Activated naive CD4-positive, alpha-beta T cell treated with anti-CD3 and anti-CD28 coated beads for 36 hours (primary cell): Measurements from ENCODE around the gene LRRC8C. TPM values are rescaled to one million over a fixed set of nuclear protein-coding genes. Genes with fewer than 3 reads are reported as not detected.
A peak's percentile ranks its signal among the peaks of the same experiment; 100 is the strongest.

ENCODE experiments used
- CTCF ChIA-PET: fragments of 350-600 bp; sonication (Branson Sonifier 250); formaldehyde crosslinking; loops from one replicate; lab custom pipeline; 2021; ENCODE audit warnings: antibody characterized with exemption; lab: Charles Lee
- DNase-seq: peaks from one replicate; pipeline ENCODE4 v3.0.0-alpha.2; 2020
- H3K27ac Mint-ChIP-seq: one replicate; pipeline ENCODE4 v1.8.0; 2021; ENCODE audit warnings: mild to moderate bottlenecking, mixed read lengths
- H3K27me3 Mint-ChIP-seq: one replicate; pipeline ENCODE4 v1.8.0; 2021; ENCODE audit warnings: low read depth, mixed read lengths
- H3K36me3 Mint-ChIP-seq: one replicate; pipeline ENCODE4 v1.8.0; 2021; ENCODE audit warnings: low read depth, mixed read lengths
- H3K4me1 Mint-ChIP-seq: one replicate; pipeline ENCODE4 v1.8.0; 2021; ENCODE audit warnings: low read depth, mixed read lengths
- H3K4me3 Mint-ChIP-seq: one replicate; pipeline ENCODE4 v1.8.0; 2021; ENCODE audit warnings: mild to moderate bottlenecking, moderate library complexity, mixed read lengths
- H3K9me3 Mint-ChIP-seq: one replicate; pipeline ENCODE4 v1.8.0; 2021; ENCODE audit warnings: mixed read lengths
- intact Hi-C: fragments of 100-400 bp; cut with micrococcal nuclease; formaldehyde crosslinking; loops from one replicate; pipeline ENCODE4 v1.15.1; 2023
- total RNA-seq, 2 experiments: library from RNA; stranded (reverse); gene quantifications; one replicate each; pipeline ENCODE4 v1.2.3, GENCODE V29; 2021

LRRC8C gene
- total RNA-seq, 2 experiments from 2014 or later = 13.6 TPM

- peaks cover 81% of the 10 kb centered on the region for H3K4me1 Mint-ChIP-seq
- H3K4me3 Mint-ChIP-seq = no peak overlapping the region
- no peak overlapping the region for H3K27ac Mint-ChIP-seq
Measured at GRCh38 chr1:89640440-89640839, 7.5 kb downstream of the LRRC8C start.

GRCh38 chr1:89641781-89642180 lies 8.9 kb downstream of the LRRC8C start:
- no peak overlapping the region for H3K4me3 Mint-ChIP-seq
- intact Hi-C loops = no loop called here
- CTCF ChIA-PET = no interaction called here
- peaks cover 69% of the 10 kb centered on the region for H3K4me1 Mint-ChIP-seq
- H3K27ac Mint-ChIP-seq = peak overlapping the region; percentile 76
- no peaks in the 10 kb centered on the region for H3K27me3 Mint-ChIP-seq
- peaks cover 40% of the 10 kb centered on the region for H3K36me3 Mint-ChIP-seq
- peaks cover 8% of the 10 kb centered on the region for H3K9me3 Mint-ChIP-seq
- no peak for DNase-seq

More at GRCh38 chr1:89640440-89640839, 7.5 kb downstream of the LRRC8C start:
- DNase-seq = no peak
- intact Hi-C loops = no loop called here
- H3K36me3 Mint-ChIP-seq = peaks cover 35% of the 10 kb centered on the region
- CTCF ChIA-PET = no interaction called here
- H3K9me3 Mint-ChIP-seq = peaks cover 5% of the 10 kb centered on the region
- no peaks in the 10 kb centered on the region for H3K27me3 Mint-ChIP-seq

DNA sequence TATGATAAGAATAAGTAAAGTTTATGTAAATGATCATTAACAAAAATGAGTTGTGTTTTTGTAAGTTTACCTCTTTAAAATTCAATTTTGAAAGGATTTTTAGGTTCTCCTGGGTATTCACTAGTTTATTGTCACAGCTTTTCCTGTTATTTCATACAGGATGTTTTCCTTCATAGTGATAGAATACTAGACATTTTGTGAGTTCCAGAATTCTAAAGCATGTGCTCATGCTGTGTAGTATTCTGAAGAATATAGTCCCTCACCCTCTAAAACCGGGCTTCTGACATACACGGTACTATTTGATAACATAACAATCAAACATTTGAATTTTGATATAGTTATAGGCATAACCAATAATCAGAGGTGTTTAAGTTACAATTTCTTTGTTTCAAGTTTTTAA lies 10.7 kb downstream of the LRRC8C start:
- DNase-seq = no peak
- no peaks in the 10 kb centered on the region for H3K27me3 Mint-ChIP-seq
- intact Hi-C loops = no loop called here
- peak overlapping the region; percentile 31 for H3K27ac Mint-ChIP-seq
- peaks cover 62% of the 10 kb centered on the region for H3K4me1 Mint-ChIP-seq
- peaks cover 11% of the 10 kb centered on the region for H3K9me3 Mint-ChIP-seq
- CTCF ChIA-PET = interaction anchor here (1.0 kb wide), 1 partner anchor 119 kb away, joined by 4 read pairs; no protein-coding TSS in a partner anchor
- peaks cover 39% of the 10 kb centered on the region for H3K36me3 Mint-ChIP-seq
- no peak overlapping the region for H3K4me3 Mint-ChIP-seq

GRCh38 chr1:89644119-89644814 lies 11.3 kb downstream of the LRRC8C start:
- no peak overlapping the region for H3K4me3 Mint-ChIP-seq
- peaks cover 63% of the 10 kb centered on the region for H3K4me1 Mint-ChIP-seq
- DNase-seq = no peak
- no peaks in the 10 kb centered on the region for H3K27me3 Mint-ChIP-seq
- H3K9me3 Mint-ChIP-seq = peaks cover 11% of the 10 kb centered on the region
- H3K36me3 Mint-ChIP-seq = peaks cover 35% of the 10 kb centered on the region
- intact Hi-C loops = no loop called here
- CTCF ChIA-PET = interaction anchor here (1.0 kb wide), 2 partner anchors 35 to 44 kb away, joined by 3 read pairs; no protein-coding TSS in a partner anchor
- peak overlapping the region; percentile 44 for H3K27ac Mint-ChIP-seq

DNA sequence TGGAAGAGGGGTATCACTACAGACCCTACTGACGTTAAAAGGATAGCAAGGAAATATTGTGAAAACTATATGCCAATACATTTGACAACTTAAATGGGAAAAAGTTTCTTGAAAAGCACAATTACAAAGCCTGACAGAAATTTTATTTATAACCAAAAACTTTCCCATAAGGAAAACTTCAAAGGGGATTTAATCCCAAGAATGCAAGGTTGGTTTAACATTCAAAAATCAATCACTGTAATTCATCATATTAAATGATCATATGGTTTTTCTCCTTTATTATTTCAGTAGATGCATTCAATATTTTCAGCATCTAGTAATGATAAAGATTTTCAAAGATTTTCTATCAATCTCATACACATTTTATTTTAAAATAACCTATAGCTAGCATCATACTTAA lies 13.3 kb downstream of the LRRC8C start:
- Mint-ChIP-seq H3K4me1 (peaks cover 66% of the 10 kb centered on the region), H3K4me3 (no peak overlapping the region), H3K27ac (no peak overlapping the region), H3K27me3 (no peaks in the 10 kb centered on the region), H3K9me3 (peaks cover 11% of the 10 kb centered on the region), H3K36me3 (peaks cover 44% of the 10 kb centered on the region)
- intact Hi-C loops = loop anchor here (1.0 kb wide), 1 partner anchor 9 kb away; no protein-coding TSS in a partner anchor
- DNase-seq = no peak
- CTCF ChIA-PET = interaction anchor here (1.3 to 3.1 kb wide), 4 partner anchors 8 to 117 kb away, joined by 3 to 12 read pairs (median 4); partner anchors contain the start of gene LRRC8C

- peaks cover 36% of the 10 kb centered on the region for H3K36me3 Mint-ChIP-seq
Measured at GRCh38 chr1:89649783-89650182, 16.9 kb downstream of the LRRC8C start.

DNA sequence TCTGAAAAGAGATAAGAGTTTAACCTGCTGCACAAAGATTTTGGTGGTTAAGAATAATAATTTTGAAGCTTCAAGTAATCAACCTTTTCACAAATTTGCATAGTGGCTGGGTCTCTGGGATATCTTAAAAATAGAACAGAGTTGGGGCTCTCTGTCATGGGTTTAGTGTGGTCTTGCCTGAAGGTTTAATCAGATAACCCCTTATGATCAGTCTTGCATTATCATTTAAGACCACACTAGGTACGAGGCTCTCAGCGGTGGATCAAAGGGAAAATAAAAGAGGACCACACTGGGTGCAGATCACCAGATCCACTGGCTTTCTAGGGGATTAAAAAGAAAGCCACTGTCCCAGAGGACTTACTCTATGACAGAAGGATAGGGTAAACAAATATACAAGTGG lies 19.5 kb downstream of the LRRC8C start:
- intact Hi-C loops = no loop called here
- Mint-ChIP-seq H3K4me1 (peaks cover 85% of the 10 kb centered on the region), H3K27me3 (no peaks in the 10 kb centered on the region), H3K27ac (peak overlapping the region; percentile 76), H3K9me3 (no peaks in the 10 kb centered on the region), H3K4me3 (peak overlapping the region; percentile 23), H3K36me3 (peaks cover 16% of the 10 kb centered on the region)
- no peak for DNase-seq
- CTCF ChIA-PET = interaction anchor here (0.6 to 1.3 kb wide), 4 partner anchors 14 to 155 kb away, joined by 3 to 5 read pairs (median 4); no protein-coding TSS in a partner anchor

More at GRCh38 chr1:89649783-89650182, 16.9 kb downstream of the LRRC8C start:
- intact Hi-C loops = loop anchor here (1.0 kb wide), 1 partner anchor 13 kb away; no protein-coding TSS in a partner anchor
- peaks cover 66% of the 10 kb centered on the region for H3K4me1 Mint-ChIP-seq
- H3K27ac Mint-ChIP-seq = peak overlapping the region; percentile 56
- H3K9me3 Mint-ChIP-seq = peaks cover 11% of the 10 kb centered on the region
- no peak for DNase-seq
- no peak overlapping the region for H3K4me3 Mint-ChIP-seq
- H3K27me3 Mint-ChIP-seq = no peaks in the 10 kb centered on the region
- CTCF ChIA-PET = no interaction called here

GRCh38 chr1:89657886-89658285 lies 25.0 kb downstream of the LRRC8C start:
- Mint-ChIP-seq H3K9me3 (no peaks in the 10 kb centered on the region), H3K36me3 (peaks cover 13% of the 10 kb centered on the region), H3K4me3 (no peak overlapping the region), H3K27me3 (no peaks in the 10 kb centered on the region), H3K4me1 (peaks cover 83% of the 10 kb centered on the region), H3K27ac (peak overlapping the region; percentile 44)
- DNase-seq = peak; percentile 41
- CTCF ChIA-PET = no interaction called here
- intact Hi-C loops = loop anchor here (1.0 to 2.0 kb wide), 5 partner anchors 8 to 61 kb away; no protein-coding TSS in a partner anchor

DNA sequence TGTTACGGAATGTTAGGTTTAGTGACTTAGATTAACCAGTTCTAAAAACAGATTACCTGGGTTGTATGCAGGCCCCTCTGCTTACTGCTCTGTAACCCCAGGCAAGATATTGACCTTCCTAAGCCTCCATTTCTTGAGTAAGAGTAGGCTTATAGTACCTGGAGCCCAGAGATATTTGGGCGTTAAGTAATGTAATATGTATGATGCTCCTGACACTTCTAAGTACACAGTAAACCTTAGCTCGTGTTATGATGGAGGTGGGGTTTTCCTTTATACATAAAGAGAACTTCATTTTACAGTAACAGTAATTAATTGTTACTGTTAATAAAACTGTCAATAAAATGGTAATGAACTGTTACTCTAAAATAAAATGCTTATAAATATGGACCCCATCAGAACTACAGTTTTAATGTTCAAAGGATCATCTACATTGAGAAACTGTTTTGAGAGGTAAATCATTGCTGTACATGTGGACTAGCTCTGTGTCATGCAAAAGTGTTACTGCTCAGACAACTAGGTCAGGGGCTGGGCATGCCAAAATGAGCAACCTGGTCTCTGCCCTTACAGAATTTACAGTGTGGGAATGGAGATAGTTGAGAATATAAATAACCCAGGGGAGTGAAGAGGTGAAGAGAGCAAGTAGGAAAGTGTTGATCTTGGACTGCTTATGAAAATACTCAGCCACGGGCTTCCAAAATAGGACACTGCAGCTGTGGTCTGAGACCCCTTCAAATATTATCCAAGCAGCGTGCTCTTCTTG lies 26.6 kb downstream of the LRRC8C start:
- H3K9me3 Mint-ChIP-seq = peaks cover 9% of the 10 kb centered on the region
- intact Hi-C loops = loop anchor here (2.0 kb wide), 1 partner anchor 15 kb away; no protein-coding TSS in a partner anchor
- no peak overlapping the region for H3K4me3 Mint-ChIP-seq
- peaks cover 82% of the 10 kb centered on the region for H3K4me1 Mint-ChIP-seq
- H3K27ac Mint-ChIP-seq = peak overlapping the region; percentile 80
- no peaks in the 10 kb centered on the region for H3K27me3 Mint-ChIP-seq
- CTCF ChIA-PET = interaction anchor here (0.9 to 3.1 kb wide), 7 partner anchors 11 to 104 kb away, joined by 3 to 8 read pairs (median 4); no protein-coding TSS in a partner anchor
- H3K36me3 Mint-ChIP-seq = peaks cover 25% of the 10 kb centered on the region
- peak; percentile 49 for DNase-seq

DNA sequence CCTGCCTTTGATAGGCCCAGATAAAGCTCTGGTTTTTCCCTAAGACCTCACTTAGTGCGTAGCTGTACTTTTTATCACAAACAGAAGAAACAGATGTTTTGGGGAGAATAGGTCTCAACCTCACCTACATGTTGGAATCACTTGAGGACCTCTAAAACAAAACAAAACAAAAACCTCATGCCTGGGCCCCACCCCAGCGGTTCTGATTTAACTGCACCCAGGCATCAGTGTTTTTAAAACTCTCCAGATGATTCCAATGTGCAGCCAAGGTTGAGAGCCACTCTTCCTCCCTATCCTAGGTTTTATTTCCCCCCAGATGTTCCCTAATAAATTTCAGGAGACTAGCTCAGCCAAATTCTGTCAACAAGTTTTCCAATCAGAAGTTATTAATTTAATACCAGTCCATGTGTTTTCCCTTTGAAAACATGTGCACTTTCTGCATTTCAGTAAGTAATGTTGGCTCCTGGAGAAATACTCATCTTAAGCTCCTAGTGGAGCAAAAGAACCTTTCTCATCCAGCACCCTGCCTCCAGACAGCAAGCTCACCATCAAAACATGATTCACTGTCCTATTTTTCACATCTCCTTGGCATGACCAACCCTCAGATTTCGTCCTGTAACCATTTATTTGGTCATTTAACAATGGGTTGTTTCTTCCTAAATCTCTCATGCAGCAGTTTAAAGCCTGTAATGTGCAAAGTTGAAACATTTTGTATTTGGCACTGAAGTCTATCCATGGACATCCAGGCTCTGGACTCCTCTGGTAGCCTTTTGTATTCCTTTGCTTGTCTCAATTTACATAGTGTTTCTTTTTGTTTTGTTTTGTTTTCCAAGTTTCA lies 27.5 kb downstream of the LRRC8C start:
- H3K4me3 Mint-ChIP-seq = no peak overlapping the region
- peaks cover 29% of the 10 kb centered on the region for H3K36me3 Mint-ChIP-seq
- peak overlapping the region; percentile 16 for H3K27ac Mint-ChIP-seq
- no peaks in the 10 kb centered on the region for H3K27me3 Mint-ChIP-seq
- H3K9me3 Mint-ChIP-seq = peaks cover 9% of the 10 kb centered on the region
- peak; percentile 29 for DNase-seq
- CTCF ChIA-PET = interaction anchor here (0.6 to 3.1 kb wide), 9 partner anchors 11 to 103 kb away, joined by 3 to 8 read pairs (median 4); no protein-coding TSS in a partner anchor
- intact Hi-C loops = no loop called here
- H3K4me1 Mint-ChIP-seq = peaks cover 81% of the 10 kb centered on the region

DNA sequence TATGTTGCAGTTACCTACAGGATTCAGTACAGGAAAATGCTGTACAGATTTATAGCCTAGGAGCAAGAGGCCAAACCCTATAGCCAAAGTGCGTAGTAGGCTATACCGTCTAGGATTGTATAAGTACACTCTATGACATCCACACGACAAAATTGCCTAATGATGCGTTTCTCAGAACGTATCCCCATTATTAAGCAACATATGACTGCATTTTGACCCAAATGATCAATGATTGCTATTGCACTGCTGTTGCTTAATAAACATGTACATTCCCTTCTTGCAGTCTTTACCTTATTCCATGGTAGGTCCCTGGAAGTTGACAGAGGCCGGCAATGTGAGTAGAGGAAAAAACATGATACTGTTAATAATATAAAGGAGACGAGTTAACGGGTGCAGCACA lies 33.0 kb downstream of the LRRC8C start:
- intact Hi-C loops = loop anchor here (1.0 kb wide), 1 partner anchor 8 kb away; no protein-coding TSS in a partner anchor
- Mint-ChIP-seq H3K36me3 (peaks cover 28% of the 10 kb centered on the region), H3K4me1 (peaks cover 74% of the 10 kb centered on the region), H3K27me3 (no peaks in the 10 kb centered on the region), H3K27ac (peak overlapping the region; percentile 8), H3K4me3 (no peak overlapping the region), H3K9me3 (peaks cover 9% of the 10 kb centered on the region)
- CTCF ChIA-PET = interaction anchor here (1.2 to 2.2 kb wide), 4 partner anchors 10 to 97 kb away, joined by 3 to 6 read pairs (median 4); no protein-coding TSS in a partner anchor
- no peak for DNase-seq
